HepG2 (cell line): ENCODE results near the gene PCCB. TPM values are rescaled to one million over a fixed set of nuclear protein-coding genes. Genes with fewer than 3 reads are reported as not detected.
A peak's percentile ranks its signal among the peaks of the same experiment; 100 is the strongest.

Experiments
- ATAC-seq: fragments of 200-7000 bp; cut with Tn5 transposase; 3 replicates; pipeline ENCODE4 v1.9.1; 2020; ENCODE audit warnings: mild to moderate bottlenecking, moderate library complexity
- BruUV-seq: library from RNA; stranded (reverse); fragments of 400-500 nt; replicated peaks from 2 replicates; lab custom pipeline; 2021; lab: Mats Ljungman, UMichigan
- CTCF ChIA-PET: fragments of 300-600 bp; formaldehyde crosslinking; extraction: SDS; loops from one replicate; lab custom pipeline; 2021; ENCODE audit warnings: low total read pairs, inconsistent platforms, low intra/inter-chr PET ratio; lab: Yijun Ruan, JAX
- POLR2A ChIA-PET: fragments of 350-600 bp; sonication (Branson Sonifier 250); formaldehyde crosslinking; loops from one replicate; lab custom pipeline; 2020; ENCODE audit warnings: antibody characterized with exemption, inconsistent platforms; lab: Yijun Ruan, JAX
- DNase-seq: peaks from one replicate; pipeline ENCODE4 v3.0.0-alpha.2; 2015; ENCODE audit warnings: low spot score
- FAIRE-seq: peaks from 3 replicates; lab custom pipeline; 2011; peaks lifted over from hg19 to GRCh38; lab: Jason Lieb, UNC
- H2AFZ ChIP-seq: one replicate; pipeline ENCODE4 v1.6.1; 2011; ENCODE audit warnings: low read length, inconsistent platforms
- H3K27ac ChIP-seq: fragments of 300-600 bp; 3 replicates; pipeline ENCODE4 v1.8.0; 2011; ENCODE audit warnings: mixed run types, mild to moderate bottlenecking, mixed read lengths, low read length, inconsistent platforms; ENCODE audit not compliant: insufficient read depth; ENCODE audit errors: extremely low read length
- H3K27me3 ChIP-seq, 2 experiments: fragments of 200-600 bp in 1 of 2; 2 replicates in 1 of 2; 3 replicates in 1 of 2; pipeline versions ENCODE4 v1.6.0 to v1.8.0; 2011; ENCODE audit warnings: low read length in 2 of 2, mild to moderate bottlenecking in 2 of 2, moderate library complexity in 2 of 2, inconsistent platforms in 1 of 2; ENCODE audit not compliant: insufficient read depth in 2 of 2, control insufficient read depth in 1 of 2
- H3K36me3 ChIP-seq, 2 experiments: fragments of 200-600 bp in 1 of 2; replicated peaks in 1 of 2; 2 replicates in 1 of 2; 3 replicates in 1 of 2; pipeline versions ENCODE4 v1.5.1 to v1.8.0; 2011; ENCODE audit warnings: low read length in 2 of 2, inconsistent platforms in 1 of 2; ENCODE audit not compliant: insufficient read depth in 2 of 2, control insufficient read depth in 1 of 2
- H3K4me1 ChIP-seq: 2 replicates; pipeline ENCODE4 v1.5.1; 2012; ENCODE audit warnings: low read length, inconsistent platforms; ENCODE audit not compliant: insufficient read depth
- H3K4me2 ChIP-seq: 2 replicates; pipeline ENCODE4 v1.6.0; 2011; ENCODE audit warnings: low read depth, low read length, inconsistent platforms
- H3K4me3 ChIP-seq, 3 experiments: fragments of 200-600 bp in 1 of 3; sonication (generic), shearing (Covaris generic) in 1 of 3; replicated peaks in 1 of 3; 2 replicates each; pipeline ENCODE4 v1.5.1; 2011 to 2016; ENCODE audit warnings: low read length in 3 of 3, inconsistent platforms in 2 of 3, low read depth in 2 of 3, mild to moderate bottlenecking in 2 of 3, control low read depth in 1 of 3, mixed read lengths in 1 of 3; ENCODE audit not compliant: insufficient read depth in 1 of 3
- H3K79me2 ChIP-seq: one replicate; pipeline ENCODE4 v1.6.1; 2011; ENCODE audit warnings: low read length, inconsistent platforms; ENCODE audit not compliant: insufficient read depth
- H3K9ac ChIP-seq: 2 replicates; pipeline ENCODE4 v1.6.0; 2011; ENCODE audit warnings: mild to moderate bottlenecking, low read depth, low read length, inconsistent platforms; ENCODE audit not compliant: insufficient read depth
- H3K9me3 ChIP-seq: 2 replicates; pipeline ENCODE4 v1.5.1; 2012; ENCODE audit warnings: mild to moderate bottlenecking, low read length
- H4K20me1 ChIP-seq: 2 replicates; pipeline ENCODE4 v1.6.0; 2011; ENCODE audit warnings: inconsistent platforms, mild to moderate bottlenecking, low read length, moderate library complexity; ENCODE audit not compliant: insufficient read depth
- CCDC6 ChIP-seq: sonication (generic); formaldehyde crosslinking; IDR thresholded peaks from 2 replicates; pipeline ENCODE4 v1.8.1; 2022; ENCODE audit warnings: mild to moderate bottlenecking, missing genetic modification reagents, moderate library complexity
- CEBPB ChIP-seq: IDR thresholded peaks from 2 replicates; pipeline ENCODE4 v1.6.1; 2011; ENCODE audit warnings: low read depth, low read length, improper control_type of control experiment, borderline replicate concordance
- CEBPG ChIP-seq: IDR thresholded peaks from 2 replicates; pipeline ENCODE4 v1.6.1; 2016
- FOXP1 ChIP-seq, 2 experiments: fragments of 450-650 bp in 1 of 2; IDR thresholded peaks; 2 replicates each; pipeline ENCODE4 v1.6.1; 2017 to 2018; ENCODE audit warnings: antibody characterized with exemption in 1 of 2
- MAF1 ChIP-seq: sonication (generic); formaldehyde crosslinking; IDR thresholded peaks from 2 replicates; pipeline ENCODE4 v1.5.0; 2020; ENCODE audit warnings: missing genetic modification reagents, borderline replicate concordance
- MED8 ChIP-seq: sonication (generic); formaldehyde crosslinking; IDR thresholded peaks from 2 replicates; pipeline ENCODE4 v1.8.1; 2023; ENCODE audit warnings: mild to moderate bottlenecking, missing genetic modification reagents; ENCODE audit not compliant: insufficient replicate concordance
- MLX ChIP-seq: IDR thresholded peaks from 2 replicates; pipeline ENCODE4 v1.6.1; 2016
- USF2 ChIP-seq, 2 experiments: sonication (generic) in 1 of 2; formaldehyde crosslinking in 1 of 2; IDR thresholded peaks; 2 replicates each; pipeline versions ENCODE4 v1.5.1 to v1.6.1; 2011 to 2020; ENCODE audit warnings: borderline replicate concordance in 1 of 2, low read depth in 1 of 2, low read length in 1 of 2, mild to moderate bottlenecking in 1 of 2, missing genetic modification reagents in 1 of 2, moderate library complexity in 1 of 2
- YEATS4 ChIP-seq: sonication (generic); formaldehyde crosslinking; IDR thresholded peaks from 2 replicates; pipeline ENCODE4 v1.4.0; 2020; ENCODE audit warnings: missing genetic modification reagents, borderline replicate concordance
- ZBTB34 ChIP-seq: sonication (generic); formaldehyde crosslinking; IDR thresholded peaks from 2 replicates; pipeline ENCODE4 v1.8.0; 2022; ENCODE audit warnings: mild to moderate bottlenecking, missing genetic modification reagents
- ZBTB43 ChIP-seq: sonication (generic); formaldehyde crosslinking; conservative IDR thresholded peaks from 2 replicates; pipeline ENCODE4 v1.4.0; 2020; ENCODE audit warnings: missing genetic modification reagents
- ZNF616 ChIP-seq: sonication (generic); formaldehyde crosslinking; IDR thresholded peaks from 2 replicates; pipeline ENCODE4 v1.5.0; 2020; ENCODE audit warnings: low read depth, mild to moderate bottlenecking, missing genetic modification reagents
- ZNF691 ChIP-seq: sonication (generic); formaldehyde crosslinking; IDR thresholded peaks from 2 replicates; pipeline ENCODE4 v1.4.0; 2020; ENCODE audit warnings: missing genetic modification reagents, low read depth, mild to moderate bottlenecking, borderline replicate concordance
- ZNF784 ChIP-seq: sonication (generic); formaldehyde crosslinking; IDR thresholded peaks from 2 replicates; pipeline ENCODE4 v1.5.1; 2020; ENCODE audit warnings: missing genetic modification reagents, mild to moderate bottlenecking, borderline replicate concordance
- ZSCAN22 ChIP-seq: sonication (generic); formaldehyde crosslinking; IDR thresholded peaks from 2 replicates; pipeline ENCODE4 v1.4.0; 2020; ENCODE audit warnings: mild to moderate bottlenecking, missing genetic modification reagents
- WGBS: methylation state at CpG from one replicate; pipeline ENCODE4 v1.1.6; 2017; ENCODE audit warnings: low lambda C conversion rate; 5-methylcytosine and 5-hydroxymethylcytosine counted together
- in situ Hi-C: cut with HindIII; loops from 2 replicates; pipeline ENCODE4 v1.10.0; 2017; ENCODE audit warnings: low pct_unique_long_range_greater_than_20kb; ENCODE audit not compliant: extremely low pct_ligation_motif_present
- intact Hi-C: fragments of 100-400 bp; cut with micrococcal nuclease; formaldehyde crosslinking; loops from one replicate; pipeline ENCODE4 v1.10.0; 2022; ENCODE audit not compliant: unreplicated experiment
- polyA plus RNA-seq, 8 experiments: library from polyadenylated mRNA; depleted of rRNA in 3 of 8; stranded (reverse) in 7 of 8; unstranded in 1 of 8; fragments of >200 nt; fragmentation: Illumina TruSeq in 4 of 8; extraction: Trizol in 4 of 8; gene quantifications; 2 replicates each; pipeline versions ENCODE4 v1.2.1 to v1.2.3, GENCODE V29; 2011 to 2016; ENCODE audit warnings: low read depth in 4 of 8, missing spikeins in 1 of 8, mixed read lengths in 1 of 8; ENCODE audit not compliant: insufficient read depth in 1 of 8
- total RNA-seq, 5 experiments: library from RNA; depleted of rRNA; stranded (reverse); fragments of >200 nt; fragmentation: Illumina TruSeq; extraction: Trizol; gene quantifications; 2 replicates each; pipeline ENCODE4 v1.2.3, GENCODE V29; 2016; ENCODE audit warnings: low read depth in 1 of 5

PCCB gene
- total and polyA plus RNA-seq, 2 of the 13 experiments (the other 11 are each of a cell fraction or from before 2014, with no cell fraction given) = 84.1 to 88.7 TPM

GRCh38 chr3:136251511-136251910 is 1.4 kb downstream of the PCCB start:
- peak overlapping the region in 2 of 3 experiments; percentile 54 to 77; a peak in 3 of 6 replicates for H3K4me3 ChIP-seq
- peaks cover 71% of the 10 kb centered on the region for H3K4me1 ChIP-seq
- CTCF ChIA-PET = no interaction called here
- H3K9ac ChIP-seq = peak overlapping the region; percentile 86
- peak overlapping the region; percentile 95 for H3K27ac ChIP-seq
- no TSS peak for BruUV-seq
- peak overlapping the region; percentile 83 for H3K4me2 ChIP-seq
- H3K27me3 ChIP-seq = no peaks in the 10 kb centered on the region
- in situ Hi-C loops (no loop called here), intact Hi-C loops (loop anchor here (5.0 kb wide), 1 partner anchor 174 kb away; no protein-coding TSS in a partner anchor)
- H2AFZ ChIP-seq = no peak overlapping the region
- FAIRE-seq (peak; percentile 15), DNase-seq (no peak), ATAC-seq (no peak)
- peaks cover 39% of the 10 kb centered on the region for H3K79me2 ChIP-seq
- H4K20me1 ChIP-seq = no peaks in the 10 kb centered on the region
- peaks cover 2 to 3% of the 10 kb centered on the region in 2 experiments; a peak in 1 of 5 replicates for H3K36me3 ChIP-seq
- no peaks in the 10 kb centered on the region for H3K9me3 ChIP-seq
- 46% methylated on average over 3 of the region's 3 CpGs for WGBS
- POLR2A ChIA-PET = interaction anchor here (0.9 to 6.6 kb wide), 5 partner anchors 12 to 501 kb away, joined by 4 to 131 read pairs (median 10); partner anchors contain the start of genes MSL2 and STAG1
- TF ChIP-seq CEBPB (peak; percentile 83), ZBTB34 (no peak), CCDC6 (CRISPR knock-in tag) (0 out of 2 replicates have a peak, but pooled peaks have one; percentile 13), ZNF616 (CRISPR knock-in tag) (no peak), MED8 (CRISPR knock-in tag) (no peak), ZNF784 (CRISPR knock-in tag) (no peak), YEATS4 (CRISPR knock-in tag) (no peak), MAF1 (CRISPR knock-in tag) (no peak), FOXP1 (IDR thresholded peaks at IDR 0.05) (no peak), FOXP1 (CRISPR knock-in tag; IDR thresholded peaks at IDR 0.05) (no peak), ZBTB43 (CRISPR knock-in tag) (no peak), USF2 (IDR thresholded peaks at IDR 0.05; ENCODE audit: low read depth, low read length) (no peak), USF2 (CRISPR knock-in tag; IDR thresholded peaks at IDR 0.05; ENCODE audit: borderline replicate concordance) (no peak), ZSCAN22 (CRISPR knock-in tag) (no peak), MLX (CRISPR knock-in tag) (no peak), CEBPG (CRISPR knock-in tag) (peak; percentile 85), ZNF691 (no peak)
